H1 (cell line): ENCODE data around the gene SERGEF. TPM values are rescaled to one million over a fixed set of nuclear protein-coding genes. Genes with fewer than 3 reads are reported as not detected.

Experiments
- CTCF ChIA-PET: fragments of 300-600 bp; sonication (Branson Sonifier 250); formaldehyde crosslinking; loops from one replicate; lab custom pipeline; 2021; ENCODE audit not compliant: partially characterized antibody; lab: Charles Lee
- POLR2A ChIA-PET: fragments of 300-600 bp; sonication (Branson Sonifier 250); formaldehyde crosslinking; loops from one replicate; lab custom pipeline; 2021; ENCODE audit warnings: inconsistent platforms; ENCODE audit not compliant: partially characterized antibody; lab: Charles Lee
- DNase-seq, 2 experiments: peaks; one replicate each; pipeline versions ENCODE4 v3.0.0 to v3.0.0-alpha.2; 2010 to 2022; ENCODE audit warnings: low spot score in 2 of 2, low read depth in 1 of 2, mixed read lengths in 1 of 2
- FAIRE-seq: peaks from 2 replicates; lab custom pipeline; 2011; peaks lifted over from hg19 to GRCh38; lab: Jason Lieb, UNC
- H2AFZ ChIP-seq: 2 replicates; pipeline ENCODE4 v1.8.1; 2012; ENCODE audit warnings: low read length, inconsistent platforms
- H2AK5ac ChIP-seq: 2 replicates; pipeline ENCODE4 v1.6.1; 2013; ENCODE audit warnings: low read depth, low read length
- H2BK120ac ChIP-seq: replicated peaks from 2 replicates; pipeline ENCODE3; 2013; ENCODE audit warnings: low read depth, low read length, inconsistent platforms
- H2BK12ac ChIP-seq: 2 replicates; pipeline ENCODE4 v1.6.1; 2013; ENCODE audit warnings: low read depth, low read length
- H2BK15ac ChIP-seq: 2 replicates; pipeline ENCODE4 v1.6.1; 2013; ENCODE audit warnings: low read length
- H2BK20ac ChIP-seq: 2 replicates; pipeline ENCODE4 v1.6.1; 2013; ENCODE audit warnings: low read length
- H2BK5ac ChIP-seq: 2 replicates; pipeline ENCODE4 v1.6.1; 2013; ENCODE audit warnings: low read depth, low read length
- H3K14ac ChIP-seq: 2 replicates; pipeline ENCODE4 v1.6.1; 2013; ENCODE audit warnings: inconsistent platforms; ENCODE audit not compliant: insufficient read length
- H3K18ac ChIP-seq: 2 replicates; pipeline ENCODE4 v1.6.1; 2013; ENCODE audit warnings: low read length; ENCODE audit errors: extremely low read depth
- H3K23ac ChIP-seq: 2 replicates; pipeline ENCODE4 v1.6.1; 2013; ENCODE audit warnings: inconsistent platforms; ENCODE audit not compliant: insufficient read length
- H3K23me2 ChIP-seq: 2 replicates; pipeline ENCODE4 v1.6.1; 2013; ENCODE audit warnings: low read depth, low read length
- H3K27ac ChIP-seq: 2 replicates; pipeline ENCODE4 v1.6.1; 2011; ENCODE audit warnings: low read depth, low read length, inconsistent platforms
- H3K27me3 ChIP-seq, 4 experiments: replicated peaks in 1 of 4; 1 replicate in 1 of 4; 2 replicates in 3 of 4; pipeline versions ENCODE4 v1.6.1 to v1.8.1; 2011 to 2013; ENCODE audit warnings: low read length in 3 of 4, mild to moderate bottlenecking in 3 of 4, inconsistent platforms in 2 of 4, mixed read lengths in 2 of 4, moderate library complexity in 1 of 4; ENCODE audit not compliant: control insufficient read depth in 3 of 4, insufficient read depth in 3 of 4; ENCODE audit errors: extremely low read depth in 1 of 4
- H3K36me3 ChIP-seq, 4 experiments: 2 replicates each; pipeline versions ENCODE4 v1.6.1 to v1.8.1; 2011 to 2013; ENCODE audit warnings: mild to moderate bottlenecking in 4 of 4, low read length in 3 of 4, moderate library complexity in 2 of 4, control low read depth in 1 of 4, inconsistent platforms in 1 of 4; ENCODE audit not compliant: insufficient read depth in 4 of 4, control insufficient read depth in 2 of 4
- H3K4ac ChIP-seq: replicated peaks from 2 replicates; pipeline ENCODE3; 2013; ENCODE audit warnings: low read length, low read depth, mixed read lengths, inconsistent platforms; ENCODE audit not compliant: insufficient read length
- H3K4me1 ChIP-seq, 4 experiments: replicated peaks in 1 of 4; 1 replicate in 1 of 4; 2 replicates in 3 of 4; pipeline versions ENCODE4 v1.6.1 to v1.8.1; 2011 to 2013; ENCODE audit warnings: low read length in 3 of 4, inconsistent platforms in 2 of 4, mixed read lengths in 1 of 4; ENCODE audit not compliant: insufficient read depth in 4 of 4, control insufficient read depth in 3 of 4
- H3K4me2 ChIP-seq, 2 experiments: 2 replicates each; pipeline versions ENCODE4 v1.6.1 to v1.8.1; 2011 to 2013; ENCODE audit warnings: low read depth in 2 of 2, low read length in 2 of 2, control low read depth in 1 of 2, inconsistent platforms in 1 of 2, mild to moderate bottlenecking in 1 of 2; ENCODE audit not compliant: insufficient read depth in 1 of 2
- H3K4me3 ChIP-seq, 4 experiments: fragments of 200-600, 300-600 bp in 1 of 4; sonication (generic), shearing (Covaris generic), sonication (Bioruptor Twin) in 1 of 4; 2 replicates each; pipeline versions ENCODE4 v1.5.1 to v1.8.1; 2011 to 2016; ENCODE audit warnings: low read length in 4 of 4, low read depth in 3 of 4, control low read depth in 2 of 4, inconsistent platforms in 2 of 4, mild to moderate bottlenecking in 2 of 4, mixed read lengths in 1 of 4, moderate library complexity in 1 of 4; ENCODE audit not compliant: insufficient read depth in 2 of 4; ENCODE audit errors: extremely low read depth in 1 of 4
- H3K56ac ChIP-seq: replicated peaks from 2 replicates; pipeline ENCODE3; 2013; ENCODE audit warnings: low read depth, mild to moderate bottlenecking, mixed read lengths, low read length, inconsistent platforms; ENCODE audit not compliant: insufficient read length
- H3K79me1 ChIP-seq: 2 replicates; pipeline ENCODE4 v1.6.1; 2013; ENCODE audit warnings: low read depth, low read length, control low read depth
- H3K79me2 ChIP-seq, 2 experiments: 2 replicates each; pipeline versions ENCODE4 v1.6.1 to v1.8.1; 2012 to 2013; ENCODE audit warnings: low read length in 2 of 2, mild to moderate bottlenecking in 2 of 2, inconsistent platforms in 1 of 2; ENCODE audit not compliant: insufficient read depth in 2 of 2, control insufficient read depth in 1 of 2
- H3K9ac ChIP-seq, 4 experiments: replicated peaks in 1 of 4; 1 replicate in 1 of 4; 2 replicates in 3 of 4; pipeline versions ENCODE4 v1.6.1 to v1.8.1; 2011 to 2013; ENCODE audit warnings: low read depth in 3 of 4, low read length in 3 of 4, control low read depth in 2 of 4, mild to moderate bottlenecking in 2 of 4, moderate library complexity in 2 of 4, inconsistent platforms in 1 of 4; ENCODE audit errors: extremely low read depth in 1 of 4
- H3K9me3 ChIP-seq, 2 experiments: 2 replicates each; pipeline versions ENCODE4 v1.6.1 to v1.8.1; 2012 to 2013; ENCODE audit warnings: mild to moderate bottlenecking in 2 of 2, moderate library complexity in 2 of 2, control low read depth in 1 of 2, inconsistent platforms in 1 of 2, low read depth in 1 of 2, low read length in 1 of 2, mixed read lengths in 1 of 2; ENCODE audit not compliant: insufficient read depth in 2 of 2
- H4K20me1 ChIP-seq, 2 experiments: replicated peaks in 1 of 2; 2 replicates each; pipeline versions ENCODE3 to v1.8.1; 2011 to 2013; ENCODE audit warnings: inconsistent platforms in 2 of 2, low read length in 2 of 2, mild to moderate bottlenecking in 1 of 2; ENCODE audit not compliant: insufficient read depth in 2 of 2, control insufficient read depth in 1 of 2
- H4K5ac ChIP-seq: 2 replicates; pipeline ENCODE4 v1.6.1; 2013; ENCODE audit warnings: low read length, low read depth, mixed read lengths, inconsistent platforms; ENCODE audit not compliant: insufficient read length
- H4K8ac ChIP-seq: 2 replicates; pipeline ENCODE4 v1.8.0; 2013; ENCODE audit warnings: mild to moderate bottlenecking, moderate library complexity, low read length, inconsistent platforms; ENCODE audit not compliant: insufficient read depth; ENCODE audit errors: extremely low read depth
- H4K91ac ChIP-seq: replicated peaks from 2 replicates; pipeline ENCODE3; 2013; ENCODE audit warnings: low read length, mixed read lengths, inconsistent platforms; ENCODE audit not compliant: insufficient read length
- BRCA1 ChIP-seq: IDR thresholded peaks from 2 replicates; pipeline ENCODE4 v1.6.1; 2012; ENCODE audit warnings: low read depth, low read length, improper control_type of control experiment
- FOSL1 ChIP-seq: IDR thresholded peaks from 2 replicates; pipeline ENCODE4 v1.6.1; 2011; ENCODE audit warnings: mild to moderate bottlenecking, low read depth, low read length, moderate library complexity; ENCODE audit not compliant: insufficient read depth
- HDAC2 ChIP-seq, 2 experiments: fragments of 300-600 bp in 1 of 2; sonication (generic) in 1 of 2; IDR thresholded peaks; 2 replicates each; pipeline ENCODE4 v1.6.1; 2011 to 2012; ENCODE audit warnings: low read depth in 2 of 2, low read length in 2 of 2, mild to moderate bottlenecking in 2 of 2, moderate library complexity in 2 of 2, borderline replicate concordance in 1 of 2, inconsistent platforms in 1 of 2
- MAFK ChIP-seq: IDR thresholded peaks from 2 replicates; pipeline ENCODE4 v1.6.1; 2012; ENCODE audit warnings: low read depth, mild to moderate bottlenecking, improper control_type of control experiment, low read length
- NRF1 ChIP-seq: IDR thresholded peaks from 2 replicates; pipeline ENCODE4 v1.6.1; 2011; ENCODE audit warnings: mild to moderate bottlenecking, low read depth, low read length, improper control_type of control experiment
- POLR2AphosphoS5 ChIP-seq: IDR thresholded peaks from 2 replicates; pipeline ENCODE4 v1.6.1; 2011; ENCODE audit warnings: low read depth, low read length
- RFX5 ChIP-seq: IDR thresholded peaks from 2 replicates; pipeline ENCODE4 v1.6.1; 2011; ENCODE audit warnings: low read depth, low read length, improper control_type of control experiment, borderline replicate concordance
- RNF2 ChIP-seq: fragments of 200-900, 300-1000 bp; sonication (generic); IDR thresholded peaks from 2 replicates; pipeline ENCODE4 v1.7.1; 2016; ENCODE audit warnings: borderline replicate concordance, low read depth, mild to moderate bottlenecking, antibody characterized with exemption, low read length; ENCODE audit not compliant: poor library complexity, severe bottlenecking; ENCODE audit errors: missing control alignments
- SIX5 ChIP-seq: IDR thresholded peaks from 2 replicates; pipeline ENCODE4 v1.6.1; 2011; ENCODE audit warnings: mild to moderate bottlenecking, low read depth, low read length
- SP1 ChIP-seq: IDR thresholded peaks from 2 replicates; pipeline ENCODE4 v1.6.1; 2011; ENCODE audit warnings: low read depth, low read length
- SP2 ChIP-seq: IDR thresholded peaks from 2 replicates; pipeline ENCODE4 v1.6.1; 2012; ENCODE audit warnings: mild to moderate bottlenecking, low read length, inconsistent platforms
- SRF ChIP-seq: IDR thresholded peaks from 2 replicates; pipeline ENCODE4 v1.6.1; 2011; ENCODE audit warnings: mild to moderate bottlenecking, low read depth, low read length, moderate library complexity
- TEAD4 ChIP-seq: IDR thresholded peaks from 2 replicates; pipeline ENCODE4 v1.6.1; 2012; ENCODE audit warnings: low read depth, low read length, inconsistent platforms, mixed read lengths
- ZNF274 ChIP-seq: IDR thresholded peaks from 2 replicates; pipeline ENCODE4 v1.7.0; 2012; ENCODE audit warnings: low read length, borderline replicate concordance; ENCODE audit errors: extremely low read depth
- WGBS, 2 experiments: shearing (Covaris generic) in 1 of 2; methylation state at CpG; one replicate each; pipeline versions ENCODE4 v1.1.6 to v1.1.7; 2013 to 2015; ENCODE audit warnings: low lambda C conversion rate in 2 of 2, mixed read lengths in 2 of 2, inconsistent platforms in 1 of 2, low coverage in 1 of 2, missing lambda C conversion rate in 1 of 2; ENCODE audit not compliant: insufficient replicate concordance in 2 of 2, insufficient coverage in 1 of 2, insufficient read length in 1 of 2; ENCODE audit errors: extremely low coverage in 1 of 2, missing lambda C conversion rate in 1 of 2; 5-methylcytosine and 5-hydroxymethylcytosine counted together
- polyA plus RNA-seq, 7 experiments: library from polyadenylated mRNA; depleted of rRNA in 3 of 7; stranded (reverse) in 5 of 7; unstranded in 2 of 7; fragments of >200 nt in 5 of 7; fragments of 200-250 nt in 2 of 7; gene quantifications; 1 replicate in 5 of 7; 2 replicates in 1 of 7; 4 replicates in 1 of 7; pipeline versions ENCODE4 v1.2.1 to v1.2.3, GENCODE V29; 2011 to 2013; ENCODE audit warnings: missing spikeins in 2 of 7, mixed read lengths in 2 of 7
- total RNA-seq: library from RNA; stranded (reverse); fragmentation: NEBNext Ultra II Directional; extraction: Animal tissue kit (Norgen Biotek cat#: 25700); gene quantifications from 2 replicates; pipeline ENCODE4 v1.2.1, GENCODE V29; 2021

SERGEF gene
- total and polyA plus RNA-seq, 2 of the 8 experiments (the other 6 are each of a cell fraction or from before 2014, with no cell fraction given) = 16.6 to 28.8 TPM

DNA sequence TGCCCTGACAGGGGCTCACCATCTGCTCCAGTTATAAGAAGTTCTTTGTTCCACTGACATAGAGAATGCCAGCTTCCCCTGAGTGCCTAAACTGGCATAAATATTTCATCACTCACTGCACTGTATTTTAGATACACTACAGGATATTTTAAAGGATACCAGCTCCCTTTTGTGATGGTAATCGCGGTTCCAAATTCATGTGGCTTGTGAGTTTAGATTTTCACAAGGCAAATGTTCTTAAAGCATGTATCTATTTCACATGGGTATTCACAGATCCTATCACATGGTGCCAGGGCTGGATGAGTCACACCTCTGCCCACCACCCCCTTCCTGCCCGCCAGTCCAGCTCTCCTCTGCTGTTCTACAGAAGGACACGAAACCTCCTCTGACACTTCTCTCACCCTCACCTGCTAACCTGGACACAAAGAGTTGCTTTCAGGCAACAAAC lies 172.7 kb downstream of the SERGEF start:
- Histone ChIP-seq H4K91ac (no peak overlapping the region), H2BK15ac (no peak overlapping the region), H2BK5ac (no peak overlapping the region), H3K4me2 (no peak overlapping the region), H3K23me2 (no peaks in the 10 kb centered on the region), H4K8ac (no peak overlapping the region), H3K27ac (no peak overlapping the region), H3K18ac (no peak overlapping the region), H2BK12ac (no peak overlapping the region), H2AK5ac (no peak overlapping the region)
- WGBS, 2 experiments = 91% methylated on average over 4 of the region's 4 CpGs; no CpG with 5 or more reads in 1 of the 2 experiments
- TF ChIP-seq SIX5 (no peak), ZNF274 (no peak), TEAD4 (no peak), POLR2AphosphoS5 (no peak), RNF2 (no peak), SP1 (no peak), FOSL1 (no peak), SRF (no peak), BRCA1 (no peak), SP2 (no peak), RFX5 (no peak), HDAC2 (IDR thresholded peaks at IDR 0.05; ENCODE audit: borderline replicate concordance in 1 of 2, low read depth in 2 of 2, low read length in 2 of 2) (no peak), NRF1 (no peak), MAFK (no peak)
- TF ChIP-seq, all 59 proteins: peak for 0
- H3K56ac ChIP-seq = no peak overlapping the region
- H3K36me3 ChIP-seq = no peaks in the 10 kb centered on the region
- no peaks in the 10 kb centered on the region for H3K9me3 ChIP-seq
- FAIRE-seq (no peak), DNase-seq (no peak)
- no peak overlapping the region for H4K5ac ChIP-seq
- no peak overlapping the region for H2BK20ac ChIP-seq
- no peak overlapping the region for H3K23ac ChIP-seq
- no peak overlapping the region for H3K9ac ChIP-seq
- H4K20me1 ChIP-seq = peaks cover 0 to 2% of the 10 kb centered on the region in 2 experiments
- POLR2A ChIA-PET = no interaction called here
- H3K4me3 ChIP-seq = no peak overlapping the region
- H3K27me3 ChIP-seq = no peaks in the 10 kb centered on the region
- no peaks in the 10 kb centered on the region for H3K4me1 ChIP-seq
- no peak overlapping the region for H2BK120ac ChIP-seq
- H2AFZ ChIP-seq = no peak overlapping the region
- no peak overlapping the region for H3K4ac ChIP-seq
- no peaks in the 10 kb centered on the region for H3K79me2 ChIP-seq
- H3K14ac ChIP-seq = no peak overlapping the region
- CTCF ChIA-PET = interaction anchor here (1.0 to 3.8 kb wide), 14 partner anchors 11 to 109 kb away, joined by 3 to 23 read pairs (median 5); no protein-coding TSS in a partner anchor
- no peaks in the 10 kb centered on the region for H3K79me1 ChIP-seq
